Duodenal mucosa (tissue), 2 donors: ENCODE data around the gene TEKTIP1.
"Not testable (repeated sequence)": the region's sequence is repeated elsewhere in the genome, so short reads cannot be mapped to it uniquely, and the experiment has no call there.

Experiments used
- H3K27ac ChIP-seq: one replicate; pipeline ENCODE4 v1.7.0; 2013; ENCODE audit warnings: low read depth, low read length
- H3K27me3 ChIP-seq, 2 donors: one replicate each; pipeline ENCODE4 v1.7.0; 2013; ENCODE audit warnings: low read length in 2 of 2, control low read depth in 1 of 2; ENCODE audit not compliant: insufficient read depth in 2 of 2, control insufficient read depth in 1 of 2
- H3K36me3 ChIP-seq, 2 donors: one replicate each; pipeline ENCODE4 v1.7.0; 2013; ENCODE audit warnings: low read length in 2 of 2, control low read depth in 1 of 2; ENCODE audit not compliant: insufficient read depth in 2 of 2, control insufficient read depth in 1 of 2
- H3K4me1 ChIP-seq, 2 donors: one replicate each; pipeline ENCODE4 v1.7.0; 2013; ENCODE audit warnings: low read length in 2 of 2, control low read depth in 1 of 2; ENCODE audit not compliant: insufficient read depth in 2 of 2, control insufficient read depth in 1 of 2
- H3K4me3 ChIP-seq, 2 donors: one replicate each; pipeline ENCODE4 v1.7.0; 2013; ENCODE audit warnings: low read length in 2 of 2, low read depth in 1 of 2
- H3K9ac ChIP-seq, 2 donors: one replicate each; pipeline ENCODE4 v1.7.0; 2013; ENCODE audit warnings: low read length in 2 of 2, low read depth in 1 of 2
- H3K9me3 ChIP-seq, 2 donors: one replicate each; pipeline ENCODE4 v1.7.0; 2013; ENCODE audit warnings: low read length in 2 of 2, control low read depth in 1 of 2; ENCODE audit not compliant: control insufficient read depth in 1 of 2

TEKTIP1 gene

DNA sequence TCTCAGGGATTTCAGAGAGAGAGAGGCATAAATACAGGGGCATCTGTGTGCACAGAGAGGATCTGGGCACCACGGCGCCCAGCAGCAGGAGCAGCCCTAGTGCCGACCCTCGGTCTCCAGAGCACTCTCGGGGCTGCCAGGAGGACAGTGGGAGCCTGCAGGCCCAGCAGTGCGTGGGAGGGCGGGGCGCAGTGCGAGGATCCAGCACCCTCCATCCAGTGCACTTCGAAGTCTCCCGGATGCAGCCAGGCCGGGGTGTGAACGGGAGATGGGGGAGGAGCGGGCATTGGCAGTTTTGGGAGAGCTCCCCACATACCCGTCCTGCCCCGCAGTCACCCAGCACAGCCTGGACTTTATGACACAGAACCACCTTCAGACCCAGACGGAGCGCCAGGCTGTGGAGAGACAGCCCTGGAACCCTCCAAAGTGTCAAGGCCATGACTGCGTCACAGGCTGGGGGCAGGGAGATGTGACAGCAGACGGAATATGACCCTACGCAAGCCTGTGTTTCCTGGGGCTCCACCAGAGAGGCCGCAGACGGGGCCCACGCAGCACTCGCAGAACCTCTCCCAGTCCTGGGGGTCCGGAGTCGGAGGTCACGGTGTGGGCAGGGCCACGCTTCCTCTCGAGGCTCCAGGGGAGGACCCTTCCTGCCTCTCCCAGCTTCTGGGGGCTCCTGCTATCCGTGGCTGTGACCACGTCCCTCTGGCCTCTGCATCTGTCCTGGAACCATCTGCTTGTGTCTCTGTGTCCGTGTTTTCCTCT lies 14.7 kb upstream of the TEKTIP1 start:
- Histone ChIP-seq H3K4me1 (peaks cover 17 to 18% of the 10 kb centered on the region in 2 donors), H3K4me3 (no peak overlapping the region), H3K27ac (no peak overlapping the region), H3K27me3 (no peaks in the 10 kb centered on the region), H3K9ac (no peak overlapping the region), H3K36me3 (peaks cover 33 to 65% of the 10 kb centered on the region in 2 donors), H3K9me3 (no peaks in the 10 kb centered on the region)

DNA sequence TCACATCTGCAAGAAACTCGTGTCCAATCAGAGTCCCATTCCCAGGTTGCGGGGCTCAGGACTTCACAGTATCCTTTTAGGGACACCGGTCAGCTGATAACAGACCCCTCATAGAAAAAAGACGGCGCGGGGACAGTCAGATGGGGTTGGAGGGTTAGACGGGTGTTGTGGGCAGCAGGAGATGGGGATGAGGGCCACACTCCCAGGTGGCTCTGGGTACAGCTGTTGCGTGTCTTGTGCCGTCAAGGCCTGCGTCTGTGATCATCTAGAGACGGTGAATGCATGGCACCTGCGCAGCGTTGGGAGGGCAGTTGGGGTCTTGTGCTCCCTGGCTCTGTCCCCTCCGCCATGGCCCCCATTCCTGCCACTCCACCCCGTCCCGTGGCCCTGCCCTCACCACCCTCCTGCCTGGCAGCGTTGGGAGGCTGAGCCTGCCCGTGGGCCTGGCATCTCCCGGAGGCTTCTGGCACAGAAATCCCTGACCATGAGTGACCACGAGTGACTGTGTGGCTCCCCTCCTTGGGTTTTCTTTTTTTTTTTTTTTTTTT lies 14.0 kb upstream of the TEKTIP1 start:
- no peak overlapping the region for H3K4me3 ChIP-seq
- no peaks in the 10 kb centered on the region for H3K27me3 ChIP-seq
- H3K36me3 ChIP-seq = peaks cover 26 to 61% of the 10 kb centered on the region in 2 donors
- peaks cover 12 to 13% of the 10 kb centered on the region in 2 donors for H3K4me1 ChIP-seq
- no peak overlapping the region for H3K9ac ChIP-seq
- no peak overlapping the region for H3K27ac ChIP-seq
- H3K9me3 ChIP-seq = no peaks in the 10 kb centered on the region

DNA sequence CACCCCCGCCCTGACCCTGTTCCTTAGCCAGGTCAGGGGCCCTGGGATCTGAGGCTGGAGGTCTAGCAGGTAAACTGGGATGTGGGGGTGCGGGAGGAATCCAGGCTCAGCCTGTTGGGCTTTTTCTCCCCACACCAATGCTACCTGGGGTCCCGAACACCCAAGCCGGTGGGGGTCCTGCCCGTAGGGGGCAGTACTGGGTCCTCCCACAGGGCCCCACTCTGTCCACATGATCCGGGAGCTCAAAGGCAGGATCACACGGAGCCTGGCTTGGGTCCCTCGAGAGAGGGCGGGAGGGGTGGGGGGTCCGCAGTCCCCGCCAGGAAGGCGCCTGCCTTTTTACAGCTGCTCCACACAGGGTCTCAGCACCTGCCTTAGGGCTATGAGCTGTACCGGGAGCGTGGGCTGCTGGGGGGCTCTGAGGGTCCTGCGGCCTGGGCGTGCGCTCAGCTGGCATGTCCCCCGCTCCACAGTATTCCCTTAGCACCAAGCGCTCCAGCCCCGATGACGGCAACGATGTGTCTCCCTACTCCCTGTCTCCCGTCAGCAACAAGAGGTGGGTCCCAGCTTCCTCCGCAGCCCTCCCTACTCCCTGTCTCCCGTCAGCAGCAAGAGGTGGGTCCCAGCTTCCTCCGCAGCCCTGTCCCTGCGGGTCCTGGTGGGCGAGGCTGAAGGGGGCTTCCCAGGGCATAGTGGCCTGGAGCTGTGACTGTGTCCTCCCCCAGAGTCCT lies 12.3 kb upstream of the TEKTIP1 start:
- Histone ChIP-seq H3K36me3 (peaks cover 29 to 77% of the 10 kb centered on the region in 2 donors), H3K27ac (no peak overlapping the region), H3K4me3 (no peak overlapping the region), H3K4me1 (no peaks in the 10 kb centered on the region), H3K9ac (no peak overlapping the region), H3K27me3 (no peaks in the 10 kb centered on the region), H3K9me3 (no peaks in the 10 kb centered on the region)

DNA sequence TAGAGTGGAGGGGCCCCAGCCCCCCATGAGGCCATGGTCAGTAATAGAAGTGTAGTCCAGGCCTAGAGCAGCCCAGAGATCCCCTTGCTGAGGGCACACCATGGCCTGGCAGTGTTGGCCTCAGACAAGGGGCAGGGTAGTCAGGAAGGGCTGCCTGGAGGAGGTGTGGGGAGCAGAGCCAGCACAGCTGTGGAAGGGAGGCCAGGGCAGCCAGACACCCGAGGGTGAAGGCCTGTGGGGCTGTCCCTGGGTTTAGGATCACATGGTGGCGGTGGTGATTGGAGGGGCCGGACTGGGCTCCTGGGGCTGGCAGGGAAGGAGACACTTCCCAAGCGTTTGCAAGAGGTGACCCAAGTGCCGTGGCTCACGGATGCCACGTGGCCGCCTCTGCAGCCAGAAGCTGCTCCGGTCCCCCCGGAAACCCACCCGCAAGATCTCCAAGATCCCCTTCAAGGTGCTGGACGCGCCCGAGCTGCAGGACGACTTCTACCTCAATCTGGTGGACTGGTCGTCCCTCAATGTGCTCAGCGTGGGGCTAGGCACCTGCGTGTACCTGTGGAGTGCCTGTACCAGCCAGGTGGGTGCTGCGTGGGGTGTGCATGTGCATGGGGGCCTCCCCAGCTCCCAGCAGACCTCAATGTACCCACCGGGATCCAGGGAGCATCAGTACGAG lies 11.6 kb upstream of the TEKTIP1 start:
- Histone ChIP-seq H3K36me3 (peaks cover 30 to 81% of the 10 kb centered on the region in 2 donors), H3K4me1 (no peaks in the 10 kb centered on the region), H3K4me3 (no peak overlapping the region), H3K27me3 (no peaks in the 10 kb centered on the region), H3K9me3 (no peaks in the 10 kb centered on the region), H3K9ac (no peak overlapping the region), H3K27ac (no peak overlapping the region)

DNA sequence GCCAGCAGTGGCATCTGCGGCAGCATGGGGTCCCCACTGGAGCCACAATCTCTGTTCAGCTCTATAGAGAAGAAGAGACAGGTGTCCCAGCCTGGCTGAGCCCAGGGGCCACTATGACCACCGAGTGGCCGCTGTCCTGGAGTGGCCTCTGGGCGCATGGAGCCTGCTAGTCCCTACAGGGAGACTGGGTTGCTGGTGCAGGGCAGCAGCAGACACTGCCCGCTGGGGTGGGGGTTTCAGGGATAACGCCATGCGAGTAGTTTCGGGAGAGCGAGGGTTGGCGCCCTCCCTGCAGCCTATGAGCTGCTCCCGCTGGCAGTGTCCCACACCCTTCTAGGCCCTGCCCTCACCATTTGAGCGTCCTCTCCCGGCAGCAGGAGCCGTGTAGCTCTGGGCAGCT lies 10.9 kb upstream of the TEKTIP1 start:
- no peaks in the 10 kb centered on the region for H3K27me3 ChIP-seq
- H3K4me3 ChIP-seq = no peak overlapping the region
- no peak overlapping the region for H3K9ac ChIP-seq
- H3K36me3 ChIP-seq = peaks cover 32 to 83% of the 10 kb centered on the region in 2 donors
- no peaks in the 10 kb centered on the region for H3K9me3 ChIP-seq
- H3K4me1 ChIP-seq = no peaks in the 10 kb centered on the region
- H3K27ac ChIP-seq = no peak overlapping the region

DNA sequence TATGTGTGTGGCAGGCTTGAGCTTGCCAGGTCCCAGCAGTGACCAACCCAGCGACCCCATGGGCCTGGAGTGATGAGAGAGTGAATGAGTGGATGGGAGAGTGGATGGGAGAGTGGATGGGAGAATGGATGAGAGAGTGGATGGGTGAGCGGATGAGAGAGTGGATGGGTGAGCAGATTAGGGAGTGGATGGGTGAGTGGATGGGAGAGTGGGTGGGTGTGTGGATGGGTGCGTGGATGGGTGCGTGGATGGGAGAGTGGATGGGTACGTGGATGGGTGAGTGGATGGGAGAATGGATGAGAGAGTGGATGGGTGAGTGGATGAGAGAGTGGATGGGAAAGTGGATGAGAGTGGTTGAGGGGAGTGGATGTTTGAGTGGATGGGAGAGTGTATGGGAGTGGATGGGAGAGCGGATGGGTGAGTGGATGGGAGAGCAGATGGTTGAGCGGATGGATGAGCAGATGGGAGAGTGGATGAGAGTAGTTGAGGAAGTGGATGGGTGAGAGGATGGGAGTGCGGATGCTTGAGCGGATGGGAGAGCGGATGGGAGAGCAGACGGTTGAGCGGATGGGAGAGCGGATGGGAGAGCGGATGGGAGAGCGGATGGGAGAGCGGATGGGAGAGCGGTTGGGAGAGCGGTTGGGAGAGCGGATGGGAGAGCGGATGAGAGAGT lies 10.3 kb upstream of the TEKTIP1 start:
- Histone ChIP-seq H3K27me3 (no peaks in the 10 kb centered on the region), H3K36me3 (peaks cover 37 to 83% of the 10 kb centered on the region in 2 donors), H3K9ac (no peak overlapping the region), H3K4me3 (no peak overlapping the region), H3K9me3 (no peaks in the 10 kb centered on the region), H3K27ac (no peak overlapping the region), H3K4me1 (no peaks in the 10 kb centered on the region)

DNA sequence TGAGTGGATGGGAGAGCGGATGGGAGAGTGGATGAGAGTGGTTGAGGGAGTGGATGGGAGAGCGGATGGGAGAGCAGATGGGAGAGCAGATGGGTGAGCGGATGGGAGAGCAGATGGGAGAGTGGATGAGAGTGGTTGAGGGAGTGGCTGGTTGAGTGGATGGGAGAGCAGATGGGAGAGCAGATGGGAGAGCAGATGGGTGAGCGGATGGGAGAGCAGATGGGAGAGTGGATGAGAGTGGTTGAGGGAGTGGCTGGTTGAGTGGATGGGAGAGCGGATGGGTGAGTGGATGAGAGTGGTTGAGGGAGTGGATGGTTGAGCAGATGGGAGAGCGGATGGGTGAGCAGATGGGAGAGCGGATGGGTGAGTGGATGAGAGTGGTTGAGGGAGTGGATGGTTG lies 9.7 kb upstream of the TEKTIP1 start:
- H3K36me3 ChIP-seq = peaks cover 32 to 82% of the 10 kb centered on the region in 2 donors

DNA sequence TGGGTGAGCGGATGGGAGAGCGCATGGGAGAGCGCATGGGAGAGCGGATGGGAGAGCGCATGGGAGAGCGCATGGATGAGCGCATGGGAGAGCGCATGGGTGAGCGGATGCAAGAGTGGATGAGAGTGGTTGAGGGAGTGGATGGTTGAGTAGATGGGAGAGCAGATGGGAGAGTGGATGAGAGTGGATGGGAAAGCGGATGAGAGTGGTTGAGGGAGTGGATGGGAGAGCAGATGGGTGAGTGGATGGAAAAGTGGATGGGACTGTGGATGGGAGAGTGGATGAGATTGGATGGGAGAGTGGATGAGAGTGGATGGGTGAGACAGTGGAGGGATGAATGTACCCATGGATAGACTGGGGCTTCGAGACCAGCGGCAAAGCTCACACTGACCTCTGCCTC lies 8.6 kb upstream of the TEKTIP1 start:
- Histone ChIP-seq H3K4me1 (no peaks in the 10 kb centered on the region), H3K27me3 (no peaks in the 10 kb centered on the region), H3K4me3 (no peak overlapping the region), H3K36me3 (peaks cover 32 to 83% of the 10 kb centered on the region in 2 donors), H3K9me3 (no peaks in the 10 kb centered on the region), H3K9ac (no peak overlapping the region), H3K27ac (no peak overlapping the region)

More for the DNA sequence above, 9.7 kb upstream of the TEKTIP1 start:
- H3K9ac ChIP-seq, H3K27me3 ChIP-seq, H3K4me3 ChIP-seq, H3K27ac ChIP-seq, H3K4me1 ChIP-seq, H3K9me3 ChIP-seq: not testable (repeated sequence)

DNA sequence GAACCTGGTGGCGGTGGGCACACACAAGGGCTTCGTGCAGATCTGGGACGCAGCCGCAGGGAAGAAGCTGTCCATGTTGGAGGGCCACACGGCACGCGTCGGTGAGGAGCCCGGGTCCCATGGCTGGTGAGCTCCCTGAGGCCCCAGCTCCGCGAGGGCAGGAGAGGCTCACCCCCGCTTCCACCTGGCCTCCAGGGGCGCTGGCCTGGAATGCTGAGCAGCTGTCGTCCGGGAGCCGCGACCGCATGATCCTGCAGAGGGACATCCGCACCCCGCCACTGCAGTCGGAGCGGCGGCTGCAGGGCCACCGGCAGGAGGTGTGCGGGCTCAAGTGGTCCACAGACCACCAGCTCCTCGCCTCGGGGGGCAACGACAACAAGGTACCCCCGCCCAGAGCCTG lies 7.3 kb upstream of the TEKTIP1 start:
- no peak overlapping the region for H3K4me3 ChIP-seq
- H3K9me3 ChIP-seq = no peaks in the 10 kb centered on the region
- no peaks in the 10 kb centered on the region for H3K27me3 ChIP-seq
- no peaks in the 10 kb centered on the region for H3K4me1 ChIP-seq
- no peak overlapping the region for H3K27ac ChIP-seq
- peaks cover 40 to 76% of the 10 kb centered on the region in 2 donors for H3K36me3 ChIP-seq
- H3K9ac ChIP-seq = no peak overlapping the region
